Heart right ventricle (tissue), 16 donors: ENCODE measurements around the gene FILIP1L. TPM values are rescaled to one million over a fixed set of nuclear protein-coding genes. Genes with fewer than 3 reads are reported as not detected.

Experiments
- ATAC-seq, 8 donors: fragments of 200-7000 bp; cut with Tn5 transposase; one replicate each; pipeline ENCODE4 v1.9.1; 2020; ENCODE audit warnings: mild to moderate bottlenecking in 8 of 8, moderate library complexity in 8 of 8, moderate number of reproducible peaks in 1 of 8
- DNase-seq, 2 donors: peaks; one replicate each; pipeline ENCODE4 v3.0.0-alpha.2; 2020
- H3K27ac ChIP-seq, 10 donors: fragments of 200-600 bp; sonication (generic) in 2 of 10; one replicate each; pipeline versions ENCODE4 v1.5.0 to v1.8.0; 2020 to 2022; ENCODE audit warnings: mild to moderate bottlenecking in 3 of 10
- H3K27me3 ChIP-seq, 7 donors: fragments of 200-600 bp; one replicate each; pipeline ENCODE4 v1.8.0; 2021 to 2022; ENCODE audit warnings: mild to moderate bottlenecking in 2 of 7
- H3K36me3 ChIP-seq, 9 donors: fragments of 200-600 bp; sonication (generic) in 1 of 9; one replicate each; pipeline versions ENCODE4 v1.5.0 to v1.8.0; 2020 to 2022; ENCODE audit warnings: mild to moderate bottlenecking in 2 of 9
- H3K4me1 ChIP-seq, 9 donors: fragments of 200-600 bp; sonication (generic) in 1 of 9; one replicate each; pipeline versions ENCODE4 v1.5.0 to v1.8.0; 2020 to 2022; ENCODE audit warnings: mild to moderate bottlenecking in 4 of 9
- H3K4me3 ChIP-seq, 10 donors: fragments of 200-600 bp; sonication (generic) in 2 of 10; one replicate each; pipeline versions ENCODE4 v1.5.0 to v1.8.0; 2020 to 2022; ENCODE audit warnings: mild to moderate bottlenecking in 7 of 10, moderate library complexity in 2 of 10
- H3K9me3 ChIP-seq, 11 donors: fragments of 200-600 bp in 10 of 11; sonication (generic) in 2 of 11; one replicate each; pipeline versions ENCODE4 v1.5.0 to v1.8.0; 2013 to 2022; ENCODE audit warnings: mild to moderate bottlenecking in 2 of 11, control low read depth in 1 of 11, moderate library complexity in 1 of 11
- WGBS, 2 donors: extraction: QIAGEN DNeasy Blood & Tissue Kit; methylation state at CpG; one replicate each; pipeline ENCODE4 v1.1.7; 2013; ENCODE audit warnings: inconsistent platforms in 1 of 2; 5-methylcytosine and 5-hydroxymethylcytosine counted together
- intact Hi-C, 10 donors: fragments of 100-400 bp; cut with DNase I; formaldehyde crosslinking; loops; one replicate each; pipeline versions ENCODE4 v1.11.1 to v1.14.2; 2022
- polyA plus RNA-seq, 2 donors: library from polyadenylated mRNA; stranded (reverse); fragments of 200-250 nt; gene quantifications; one replicate each; pipeline ENCODE4 v1.2.3, GENCODE V29; 2013
- total RNA-seq, 10 donors: library from RNA; stranded (reverse); fragmentation: NEBNext Ultra II Directional in 3 of 10; extraction: Animal tissue kit (Norgen Biotek cat#: 25700) in 3 of 10; gene quantifications; one replicate each; pipeline versions ENCODE4 v1.2.1 to v1.2.4, GENCODE V29; 2021 to 2023
- TF ChIP-seq, protein P1 (sequence below), 9 donors: fragments of 200-600 bp; sonication (generic) in 2 of 9; IDR thresholded peaks; one replicate each; pipeline versions ENCODE4 v1.5.0 to v1.8.0; 2021 to 2022; ENCODE audit warnings: antibody characterized with exemption in 9 of 9, mild to moderate bottlenecking in 5 of 9, moderate library complexity in 1 of 9
- donor health status: Arrhythmogenic right ventricular cardiomyopathy.
- donor health status: ischemic (EF 13 %, LVEDD 7.1; RV severe dilation, severe dysfunction).
- donor health status: healthy with polysubstance abuse.
- donor health status: DM: no; HTN: yes; CAD: no.
- donor health status: DM: no; HTN: no; CAD: no.
- donor health status: ischemic (EF 25% LVEDD 6.9; RV normal size, moderate dysfunction).
- donor health status: ischemic (EF 25% LVEDD 5.7; RV mildly dilated, moderate dysfunction).
- donor health status: healthy.
- donor health status: DM: yes; HTN: yes; CAD: no.
- donor health status: Ischemic cardiomyopathy.
- donor health status: ischemic (EF 35%, LVEDD 5.7; RV mildly dilated, moderate dysfunction).
- donor health status: nonischemic (EF 11% LVEDD 7.7; RV severe dilation, severe dysfunction).
- donor health status: DM: yes; HTN: yes; CAD: no.
- donor health status: PGD.
- donor health status: ischemic (EF 29% LVEDD 5.4; RV normal size, mild dysfunction).
- donor health status: nonischemic (EF 23%, LVEDD 6.1; RV moderate dilation, normal function).

Gene FILIP1L
- total and polyA plus RNA-seq, 12 donors, result 15.9 to 134 (median 64.3) TPM

DNA sequence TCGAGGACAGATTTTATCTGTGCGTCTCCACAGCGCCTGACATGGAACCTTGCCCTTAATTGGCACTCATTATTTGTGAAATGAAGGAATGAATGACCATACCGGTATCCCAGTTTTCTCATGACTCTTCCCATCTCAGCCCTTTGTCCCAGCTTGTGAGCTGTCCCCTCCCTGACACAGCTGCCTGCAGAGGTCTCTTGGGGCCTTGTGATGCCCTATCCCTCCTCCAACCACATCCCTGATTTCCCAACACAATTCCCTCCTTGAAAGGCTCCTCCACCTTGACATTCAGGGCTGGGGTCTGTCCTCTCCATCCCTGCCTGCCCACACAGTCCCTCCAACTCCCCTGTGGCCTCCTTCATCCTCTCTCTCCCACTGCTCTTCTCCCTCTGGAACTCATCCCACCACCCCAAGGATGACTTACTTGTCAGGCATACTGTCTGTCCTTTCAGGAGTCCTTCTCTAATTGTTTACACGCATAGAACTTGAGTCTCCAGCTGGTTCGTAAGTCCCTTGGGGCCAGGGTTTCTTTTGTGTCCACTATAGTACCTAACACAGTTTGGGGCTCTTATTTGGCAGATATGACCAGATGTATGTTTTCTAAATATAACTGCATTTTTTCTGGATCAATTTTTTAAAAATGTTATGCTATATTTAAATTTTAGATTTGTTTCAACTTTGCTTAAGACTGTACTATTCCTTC is 35.6 kb upstream of the FILIP1L start:
- DNase-seq (no peak), ATAC-seq (peak in 6 of 8 donors; percentile 16 to 40 (median 30))
- Histone ChIP-seq H3K27me3 (no peaks in the 10 kb centered on the region), H3K27ac (peak overlapping the region in 8 of 10 donors; percentile 5 to 76 (median 65)), H3K9me3 (peaks cover 0 to 3% (median 0%) of the 10 kb centered on the region in 11 donors), H3K4me1 (peaks cover 0 to 29% (median 11%) of the 10 kb centered on the region in 9 donors), H3K36me3 (peaks cover 0 to 4% (median 0%) of the 10 kb centered on the region in 9 donors), H3K4me3 (no peak overlapping the region)
- intact Hi-C loops, result no loop called here
- 72 to 82% methylated on average over 6 of the region's 6 CpGs for WGBS, 2 donors
- TF ChIP-seq, protein P1, sequence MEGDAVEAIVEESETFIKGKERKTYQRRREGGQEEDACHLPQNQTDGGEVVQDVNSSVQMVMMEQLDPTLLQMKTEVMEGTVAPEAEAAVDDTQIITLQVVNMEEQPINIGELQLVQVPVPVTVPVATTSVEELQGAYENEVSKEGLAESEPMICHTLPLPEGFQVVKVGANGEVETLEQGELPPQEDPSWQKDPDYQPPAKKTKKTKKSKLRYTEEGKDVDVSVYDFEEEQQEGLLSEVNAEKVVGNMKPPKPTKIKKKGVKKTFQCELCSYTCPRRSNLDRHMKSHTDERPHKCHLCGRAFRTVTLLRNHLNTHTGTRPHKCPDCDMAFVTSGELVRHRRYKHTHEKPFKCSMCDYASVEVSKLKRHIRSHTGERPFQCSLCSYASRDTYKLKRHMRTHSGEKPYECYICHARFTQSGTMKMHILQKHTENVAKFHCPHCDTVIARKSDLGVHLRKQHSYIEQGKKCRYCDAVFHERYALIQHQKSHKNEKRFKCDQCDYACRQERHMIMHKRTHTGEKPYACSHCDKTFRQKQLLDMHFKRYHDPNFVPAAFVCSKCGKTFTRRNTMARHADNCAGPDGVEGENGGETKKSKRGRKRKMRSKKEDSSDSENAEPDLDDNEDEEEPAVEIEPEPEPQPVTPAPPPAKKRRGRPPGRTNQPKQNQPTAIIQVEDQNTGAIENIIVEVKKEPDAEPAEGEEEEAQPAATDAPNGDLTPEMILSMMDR (IDR thresholded peaks at IDR 0.05), result no peak

DNA sequence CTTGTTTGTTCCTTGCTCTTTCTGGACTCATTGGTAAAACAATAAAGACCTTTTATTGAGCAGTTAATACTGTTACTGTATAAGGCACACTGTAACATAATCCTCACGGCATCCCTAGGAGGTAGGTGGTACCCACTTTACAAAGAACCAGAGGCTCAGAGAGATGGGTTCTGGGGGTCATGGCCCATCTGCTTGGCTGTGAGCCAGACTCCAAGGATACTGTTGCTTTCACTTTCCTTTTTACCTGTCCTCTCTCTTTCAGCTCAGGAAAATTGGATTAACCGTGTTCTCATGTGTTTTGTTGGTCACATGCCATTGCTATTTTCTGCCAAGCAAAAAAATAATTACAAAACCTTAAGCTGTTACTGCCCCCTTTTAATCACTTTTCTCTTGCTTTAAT is 34.8 kb upstream of the FILIP1L start:
- no peaks in the 10 kb centered on the region for H3K27me3 ChIP-seq
- ATAC-seq, result no peak
- peak overlapping the region in 6 of 10 donors; percentile 57 to 76 (median 66) for H3K27ac ChIP-seq
- TF ChIP-seq, protein P1 (IDR thresholded peaks at IDR 0.05), result no peak
- intact Hi-C loops, result no loop called here
- peaks cover 0 to 29% (median 11%) of the 10 kb centered on the region in 9 donors for H3K4me1 ChIP-seq
- H3K4me3 ChIP-seq, result no peak overlapping the region
- peaks cover 0 to 4% (median 0%) of the 10 kb centered on the region in 9 donors for H3K36me3 ChIP-seq
- no peak for DNase-seq
- H3K9me3 ChIP-seq, result no peaks in the 10 kb centered on the region
- WGBS, 2 donors, result 66 to 80% methylated on average over 2 of the region's 2 CpGs

DNA sequence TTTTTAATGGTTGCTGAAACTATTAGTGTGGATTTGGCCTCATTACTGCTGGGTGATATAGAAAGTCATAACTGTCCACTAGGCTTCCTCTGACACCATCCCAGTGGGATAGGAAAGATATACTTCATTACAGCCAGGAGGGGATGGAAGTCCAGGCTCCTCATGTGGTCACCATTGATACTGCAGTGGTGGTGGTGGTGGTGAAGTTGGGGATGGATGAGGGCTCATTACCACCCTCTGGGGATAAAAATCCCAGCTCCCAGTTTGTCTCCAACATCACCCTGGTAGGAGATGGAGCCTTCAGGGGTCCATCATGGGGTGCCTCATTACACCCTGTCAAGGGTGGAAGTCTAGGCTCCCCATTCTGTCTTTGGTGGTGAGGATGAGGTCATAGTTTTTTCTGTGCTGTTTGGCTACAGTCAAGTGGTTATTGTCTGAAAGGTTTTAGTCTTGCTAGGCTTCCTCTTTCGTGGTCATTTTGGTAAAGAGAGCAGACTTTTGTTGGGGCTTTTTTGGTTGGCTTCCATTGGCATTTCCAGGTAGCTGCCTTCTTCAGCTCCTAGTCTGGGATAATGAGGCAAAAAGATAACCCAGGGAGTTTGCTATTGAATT is 30.1 kb upstream of the FILIP1L start:
- no peak for ATAC-seq
- intact Hi-C loops, result no loop called here
- 93 to 100% methylated on average over 1 of the region's 1 CpG for WGBS, 2 donors

DNA sequence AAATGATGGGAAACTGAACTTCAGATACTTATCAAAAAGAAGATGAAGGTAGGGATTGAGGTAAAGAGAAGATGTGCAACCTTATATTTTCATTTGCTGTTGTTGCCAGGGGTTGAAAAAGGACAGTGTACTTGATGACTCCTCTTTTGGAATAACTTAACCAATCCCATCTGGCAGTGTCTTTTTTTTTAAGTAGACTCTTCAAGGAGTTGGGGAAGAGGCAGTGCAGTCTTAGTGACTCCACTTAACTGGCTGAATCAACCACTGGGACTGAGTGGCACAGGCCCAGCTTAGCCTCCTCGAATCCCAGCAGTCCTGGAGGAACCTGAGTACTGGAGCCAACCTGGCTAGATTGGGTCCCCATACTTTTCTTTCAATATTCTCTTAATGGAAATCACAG is 27.3 kb upstream of the FILIP1L start:
- Histone ChIP-seq H3K27ac (no peak overlapping the region), H3K4me1 (peaks cover 0 to 14% (median 0%) of the 10 kb centered on the region in 9 donors), H3K27me3 (no peaks in the 10 kb centered on the region), H3K9me3 (peaks cover 0 to 19% (median 13%) of the 10 kb centered on the region in 11 donors), H3K4me3 (no peak overlapping the region), H3K36me3 (no peaks in the 10 kb centered on the region)
- 83 to 84% methylated on average over 1 of the region's 1 CpG for WGBS, 2 donors
- intact Hi-C loops, result no loop called here
- DNase-seq (no peak), ATAC-seq (no peak)
- TF ChIP-seq, protein P1 (IDR thresholded peaks at IDR 0.05), result no peak

More for the DNA sequence above, 30.1 kb upstream of the FILIP1L start:
- no peaks in the 10 kb centered on the region for H3K27me3 ChIP-seq
- TF ChIP-seq, protein P1 (IDR thresholded peaks at IDR 0.05), result no peak
- no peak for DNase-seq
- H3K4me1 ChIP-seq, result peaks cover 0 to 4% (median 2%) of the 10 kb centered on the region in 9 donors
- H3K4me3 ChIP-seq, result no peak overlapping the region
- peaks cover 0 to 4% (median 0%) of the 10 kb centered on the region in 9 donors for H3K36me3 ChIP-seq
- H3K27ac ChIP-seq, result no peak overlapping the region
- peaks cover 0 to 19% (median 13%) of the 10 kb centered on the region in 11 donors for H3K9me3 ChIP-seq
